Endothelial cell of umbilical vein (primary cell): Measurements from ENCODE around the gene VEZT. TPM values are rescaled to one million over a fixed set of nuclear protein-coding genes. Genes with fewer than 3 reads are reported as not detected.

ENCODE experiments used
- BruUV-seq: library from RNA; stranded (reverse); fragments of 400-500 nt; replicated peaks from 2 replicates; lab custom pipeline; 2021; lab: Mats Ljungman, UMichigan
- CTCF ChIA-PET: fragments of 300-600, 350-600 bp; sonication (Branson Sonifier 250); formaldehyde crosslinking; loops from one replicate; lab custom pipeline; 2021; ENCODE audit warnings: antibody characterized with exemption, inconsistent platforms; lab: Charles Lee
- POLR2A ChIA-PET: fragments of 300-600, 350-600 bp; sonication (Branson Sonifier 250); formaldehyde crosslinking; loops from one replicate; lab custom pipeline; 2021; ENCODE audit warnings: antibody characterized with exemption, inconsistent platforms; lab: Charles Lee
- DNase-seq: peaks from one replicate; pipeline ENCODE4 v3.0.0-alpha.2; 2011; ENCODE audit warnings: low read depth, low spot score
- FAIRE-seq: peaks from 2 replicates; lab custom pipeline; 2011; peaks lifted over from hg19 to GRCh38; lab: Jason Lieb, UNC
- H2AFZ ChIP-seq: 2 replicates; pipeline ENCODE4 v1.6.0; 2012; ENCODE audit warnings: low read depth, low read length, control low read depth, inconsistent platforms
- H3K27ac ChIP-seq: 2 replicates; pipeline ENCODE4 v1.5.1; 2011; ENCODE audit warnings: low read depth, mild to moderate bottlenecking, control low read depth, low read length, moderate library complexity; ENCODE audit not compliant: insufficient read depth
- H3K27me3 ChIP-seq, 2 experiments: 2 replicates each; pipeline versions ENCODE4 v1.6.0 to v1.6.1; 2011; ENCODE audit warnings: low read length in 2 of 2, mixed read lengths in 1 of 2; ENCODE audit not compliant: control insufficient read depth in 2 of 2, insufficient read depth in 2 of 2
- H3K36me3 ChIP-seq, 2 experiments: 2 replicates in 1 of 2; 3 replicates in 1 of 2; pipeline ENCODE4 v1.5.1; 2011; ENCODE audit warnings: low read length in 2 of 2, mild to moderate bottlenecking in 1 of 2, moderate library complexity in 1 of 2; ENCODE audit not compliant: control insufficient read depth in 2 of 2, insufficient read depth in 2 of 2; ENCODE audit errors: extremely low read depth in 1 of 2
- H3K4me1 ChIP-seq: 3 replicates; pipeline ENCODE4 v1.5.1; 2011; ENCODE audit warnings: mild to moderate bottlenecking, low read length; ENCODE audit not compliant: control insufficient read depth, insufficient read depth; ENCODE audit errors: extremely low read depth
- H3K4me2 ChIP-seq: 2 replicates; pipeline ENCODE4 v1.6.1; 2011; ENCODE audit warnings: low read length, control low read depth, mixed read lengths; ENCODE audit not compliant: insufficient read depth
- H3K4me3 ChIP-seq, 3 experiments: fragments of 200-600 bp in 1 of 3; sonication (generic), shearing (Covaris generic) in 1 of 3; replicated peaks in 1 of 3; 2 replicates each; pipeline ENCODE4 v1.5.1; 2011 to 2016; ENCODE audit warnings: control low read depth in 3 of 3, low read length in 3 of 3, mild to moderate bottlenecking in 2 of 3, inconsistent platforms in 1 of 3, low read depth in 1 of 3, moderate library complexity in 1 of 3; ENCODE audit not compliant: insufficient read depth in 1 of 3
- H3K79me2 ChIP-seq: 2 replicates; pipeline ENCODE4 v1.6.0; 2012; ENCODE audit warnings: low read length, inconsistent platforms; ENCODE audit not compliant: control insufficient read depth, insufficient read depth
- H3K9ac ChIP-seq: replicated peaks from 2 replicates; pipeline ENCODE3; 2011; ENCODE audit warnings: low read length, control low read depth; ENCODE audit not compliant: insufficient read depth; ENCODE audit errors: extremely low read depth
- H3K9me1 ChIP-seq: replicated peaks from 3 replicates; pipeline ENCODE4 v1.6.0; 2011; ENCODE audit warnings: mild to moderate bottlenecking, low read length; ENCODE audit not compliant: control insufficient read depth, insufficient read depth; ENCODE audit errors: extremely low read depth
- H3K9me3 ChIP-seq: replicated peaks from 2 replicates; pipeline ENCODE4 v1.5.1; 2012; ENCODE audit warnings: low read length, inconsistent platforms; ENCODE audit not compliant: control insufficient read depth, insufficient read depth
- H4K20me1 ChIP-seq: replicated peaks from 2 replicates; pipeline ENCODE3; 2011; ENCODE audit warnings: mild to moderate bottlenecking, low read length; ENCODE audit not compliant: control insufficient read depth, insufficient read depth; ENCODE audit errors: extremely low read depth
- CTCF ChIP-seq, 2 donors: IDR thresholded peaks; 1 replicate in 1 of 2; 2 replicates in 1 of 2; pipeline ENCODE4 v1.5.1; 2011; ENCODE audit warnings: low read length in 2 of 2, mild to moderate bottlenecking in 2 of 2, moderate library complexity in 2 of 2, control low read depth in 1 of 2, inconsistent platforms in 1 of 2, low read depth in 1 of 2; ENCODE audit not compliant: insufficient read depth in 1 of 2; ENCODE audit errors: extremely low read depth in 1 of 2
- EZH2 ChIP-seq: IDR thresholded peaks from 2 replicates; pipeline ENCODE4 v1.6.1; 2012; ENCODE audit warnings: borderline replicate concordance, low read depth, mild to moderate bottlenecking, moderate library complexity, low read length, inconsistent platforms; ENCODE audit not compliant: severe bottlenecking
- FOS ChIP-seq: IDR thresholded peaks from 2 replicates; pipeline ENCODE4 v1.6.1; 2011; ENCODE audit warnings: mild to moderate bottlenecking, low read length, moderate library complexity, borderline replicate concordance; ENCODE audit not compliant: insufficient read depth
- GATA2 ChIP-seq: IDR thresholded peaks from 2 replicates; pipeline ENCODE4 v1.7.0; 2011; ENCODE audit warnings: low read depth, mild to moderate bottlenecking, moderate library complexity, mixed read lengths, low read length; ENCODE audit not compliant: insufficient read length, insufficient read depth
- JUN ChIP-seq: IDR thresholded peaks from 2 replicates; pipeline ENCODE4 v1.6.1; 2011; ENCODE audit warnings: borderline replicate concordance, low read depth; ENCODE audit not compliant: insufficient read length, insufficient read depth
- MAX ChIP-seq: IDR thresholded peaks from 2 replicates; pipeline ENCODE4 v1.6.1; 2011; ENCODE audit not compliant: insufficient read depth, insufficient read length
- MYC ChIP-seq: IDR thresholded peaks from one replicate; pipeline ENCODE4 v1.6.1; 2011; ENCODE audit warnings: mild to moderate bottlenecking, low read depth, low read length
- POLR2A ChIP-seq: IDR thresholded peaks from 2 replicates; pipeline ENCODE4 v1.6.1; 2012; ENCODE audit warnings: low read depth, mild to moderate bottlenecking, control low read depth, low read length
- POLR2AphosphoS5 ChIP-seq: IDR thresholded peaks from 2 replicates; pipeline ENCODE4 v1.6.1; 2012; ENCODE audit warnings: low read depth, mild to moderate bottlenecking, control low read depth, low read length, moderate library complexity; ENCODE audit not compliant: insufficient read depth
- dilution Hi-C: fragments of 300-500 bp; cut with MboI; formaldehyde crosslinking; loops from one replicate; pipeline ENCODE4 v1.15.0; 2019; ENCODE audit warnings: low sequenced_read_pairs; ENCODE audit not compliant: extremely low pct_ligation_motif_present
- intact Hi-C: fragments of 100-400 bp; cut with micrococcal nuclease; formaldehyde crosslinking; loops from one replicate; pipeline ENCODE4 v1.10.0; 2022
- polyA plus RNA-seq, 4 experiments: library from polyadenylated mRNA; depleted of rRNA in 3 of 4; stranded (reverse) in 3 of 4; unstranded in 1 of 4; fragments of >200 nt; gene quantifications; 2 replicates each; pipeline versions ENCODE4 v1.2.1 to v1.2.3, GENCODE V29; 2011 to 2012; ENCODE audit warnings: missing spikeins in 1 of 4
- total RNA-seq: library from RNA; stranded (reverse); gene quantifications from 2 replicates; pipeline ENCODE4 v1.2.3, GENCODE V29; 2021

VEZT gene
- total and polyA plus RNA-seq, 2 donors (not counting 3 experiments of a cell fraction or from before 2014, with no cell fraction given): 57.8 to 91.3 TPM

- FAIRE-seq: no peak
- intact Hi-C loops: no loop called here
- no TSS peak for BruUV-seq
These were observed 39.9 kb downstream of the VEZT start for GRCh38 chr12:95257541-95257940.

More at GRCh38 chr12:95257541-95257940, 39.9 kb downstream of the VEZT start:
- no peak for TF ChIP-seq POLR2AphosphoS5
- TF ChIP-seq JUN: no peak
- no peak for TF ChIP-seq FOS
- TF ChIP-seq GATA2: no peak
- no peak for TF ChIP-seq MAX
- TF ChIP-seq CTCF (IDR thresholded peaks at IDR 0.05; ENCODE audit: extremely low read depth in 1 of 2, insufficient read depth in 1 of 2, low read depth in 1 of 2, low read length in 2 of 2): no peak
- TF ChIP-seq MYC: no peak
- TF ChIP-seq POLR2A: no peak
- no peak for TF ChIP-seq EZH2
- Histone ChIP-seq H3K4me3 (no peak overlapping the region), H3K4me2 (no peak overlapping the region), H4K20me1 (no peaks in the 10 kb centered on the region), H3K36me3 (peaks cover 6 to 11% of the 10 kb centered on the region in 2 experiments), H3K9me1 (peaks cover 3% of the 10 kb centered on the region), H3K9me3 (no peaks in the 10 kb centered on the region), H3K79me2 (peaks cover 13% of the 10 kb centered on the region), H2AFZ (no peak overlapping the region), H3K27ac (no peak overlapping the region), H3K9ac (no peak overlapping the region), H3K27me3 (no peaks in the 10 kb centered on the region), H3K4me1 (peaks cover 29% of the 10 kb centered on the region)
- no peak for DNase-seq
- dilution Hi-C loops: no loop called here
- CTCF ChIA-PET: interaction anchor here (1.5 to 2.4 kb wide), 2 partner anchors 11 to 18 kb away, joined by 3 to 9 read pairs; no protein-coding TSS in a partner anchor
- POLR2A ChIA-PET: no interaction called here
